Measurements from ENCODE around the gene DPP6.

The DPP6 gene

DNA sequence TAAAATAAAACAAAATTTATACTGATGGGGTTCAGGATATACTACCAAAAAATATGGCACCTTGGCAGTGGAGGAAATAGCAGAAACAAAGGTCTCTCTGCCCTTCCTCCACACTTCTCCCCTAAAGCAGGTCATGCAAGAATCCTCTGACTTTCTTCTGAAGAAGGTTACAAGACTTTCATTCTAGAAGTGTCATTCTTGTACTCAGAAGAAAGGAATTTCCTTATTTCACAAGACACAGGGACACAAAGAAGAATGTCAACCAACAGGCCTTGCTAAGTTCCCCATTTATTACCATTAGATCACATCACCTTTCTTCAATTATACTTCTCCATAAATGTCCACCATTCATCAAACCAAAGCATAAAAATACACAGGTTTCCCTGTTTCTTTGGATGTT lies 480.6 kb downstream of the DPP6 start:
- no peak for DNase-seq (ENCODE audit: low read depth in 2 of 2)

GRCh38 chr7:154540596-154540995 lies 488.4 kb downstream of the DPP6 start:
- DNase-seq (ENCODE audit: low read depth in 2 of 2) = no peak

- DNase-seq (ENCODE audit: low read depth in 2 of 2) = no peak
Observed at GRCh38 chr7:154541606-154542005, 489.4 kb downstream of the DPP6 start.

- no peak for DNase-seq (ENCODE audit: low read depth in 2 of 2)
Observed at GRCh38 chr7:154546946-154547587, 494.9 kb downstream of the DPP6 start.

DNA sequence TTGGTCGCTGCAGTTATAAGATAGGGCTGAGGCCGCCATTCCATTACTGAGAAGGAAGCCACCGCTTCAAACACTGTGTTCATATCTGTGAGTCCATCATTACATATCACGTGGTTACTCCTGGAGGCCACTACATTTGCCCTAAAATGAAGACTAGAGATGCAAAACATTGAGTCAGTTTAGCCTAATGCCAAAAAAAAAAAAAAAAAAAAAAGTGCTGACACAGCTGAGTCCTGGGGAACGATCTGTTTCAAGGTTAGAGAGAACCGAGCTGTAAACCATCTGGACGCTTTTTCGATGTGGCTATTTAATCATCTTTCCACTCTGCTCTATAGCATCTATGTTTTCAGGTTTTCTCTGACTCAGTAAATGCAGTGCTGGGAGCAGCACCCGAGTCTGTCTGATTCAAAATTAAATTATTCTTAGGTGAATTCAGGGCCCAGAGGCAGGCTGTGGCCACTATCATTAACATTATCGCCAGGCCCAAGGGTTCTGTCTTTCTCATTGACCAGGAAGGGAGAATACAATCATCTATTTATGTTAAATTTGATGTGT lies 501.6 kb downstream of the DPP6 start:
- no peak for DNase-seq (ENCODE audit: low read depth in 2 of 2)

GRCh38 chr7:154559454-154559853 lies 507.3 kb downstream of the DPP6 start:
- no peak for DNase-seq (ENCODE audit: low read depth in 2 of 2)

- DNase-seq (ENCODE audit: low read depth in 2 of 2) = no peak
Observed at GRCh38 chr7:154564676-154565075, 512.5 kb downstream of the DPP6 start.

DNA sequence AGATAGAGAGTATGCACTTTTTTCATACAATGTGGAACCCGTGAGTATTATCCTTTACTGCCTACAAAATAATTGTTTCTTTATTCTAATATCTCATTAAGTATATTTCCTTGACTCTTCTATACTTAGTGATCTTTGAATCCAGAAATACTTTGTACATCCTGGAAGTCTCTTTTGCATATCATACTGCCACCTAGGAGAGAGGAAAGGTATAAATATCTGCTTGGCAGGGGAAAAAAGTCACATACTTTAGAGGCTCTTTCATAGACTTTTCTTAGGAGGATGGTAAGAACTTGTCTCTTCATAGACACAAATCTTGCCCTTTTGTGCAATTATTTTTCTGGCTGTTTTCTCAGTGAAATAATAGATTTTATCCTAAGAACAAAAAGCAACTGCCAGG lies 514.7 kb downstream of the DPP6 start:
- DNase-seq (ENCODE audit: low read depth in 2 of 2) = no peak

GRCh38 chr7:154568346-154568745 lies 516.1 kb downstream of the DPP6 start:
- DNase-seq (ENCODE audit: low read depth in 2 of 2) = no peak

- DNase-seq (ENCODE audit: low read depth in 2 of 2) = no peak
Observed at GRCh38 chr7:154569916-154570315, 517.7 kb downstream of the DPP6 start.

DNA sequence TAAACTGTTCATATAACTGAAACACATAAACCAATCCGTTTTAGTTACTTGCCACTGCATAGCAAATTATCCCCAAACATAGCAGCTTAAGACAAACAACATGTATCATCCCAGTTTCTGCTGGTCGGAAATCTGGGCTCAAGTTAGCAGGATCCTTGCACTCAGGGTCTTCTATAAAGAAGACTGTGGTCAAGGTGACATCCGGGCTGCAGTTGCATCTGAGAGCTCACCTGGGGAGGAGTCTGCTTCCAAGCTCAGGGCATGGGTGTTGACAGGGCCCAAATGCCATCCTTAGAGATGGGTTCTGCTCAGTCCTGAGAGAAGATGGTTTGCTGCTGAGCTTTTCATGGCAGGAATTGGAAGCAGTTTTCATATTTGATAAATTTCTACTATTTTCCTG lies 519.6 kb downstream of the DPP6 start:
- DNase-seq (ENCODE audit: low read depth in 2 of 2) = no peak

DNA sequence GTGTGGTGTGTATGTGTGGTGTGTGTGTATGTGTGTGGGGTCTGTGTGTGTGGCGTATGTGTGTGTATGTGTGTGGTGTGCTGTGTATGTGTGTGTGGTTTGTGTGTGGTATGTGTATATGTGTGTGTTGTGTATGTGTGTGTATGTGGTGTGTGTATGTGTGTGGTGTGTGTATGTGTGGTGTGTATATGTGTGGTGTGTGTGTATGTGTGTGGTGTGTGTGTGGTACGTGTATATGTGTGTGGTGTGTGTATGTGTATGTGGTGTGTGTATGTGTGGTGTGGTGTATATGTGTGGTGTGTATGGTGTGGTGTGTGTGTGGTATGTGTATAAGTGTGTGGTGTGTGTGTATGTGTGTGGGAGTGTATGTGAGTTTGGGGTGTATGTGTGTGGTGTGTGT lies 522.0 kb downstream of the DPP6 start:
- DNase-seq (ENCODE audit: low read depth in 2 of 2) = no peak

DNA sequence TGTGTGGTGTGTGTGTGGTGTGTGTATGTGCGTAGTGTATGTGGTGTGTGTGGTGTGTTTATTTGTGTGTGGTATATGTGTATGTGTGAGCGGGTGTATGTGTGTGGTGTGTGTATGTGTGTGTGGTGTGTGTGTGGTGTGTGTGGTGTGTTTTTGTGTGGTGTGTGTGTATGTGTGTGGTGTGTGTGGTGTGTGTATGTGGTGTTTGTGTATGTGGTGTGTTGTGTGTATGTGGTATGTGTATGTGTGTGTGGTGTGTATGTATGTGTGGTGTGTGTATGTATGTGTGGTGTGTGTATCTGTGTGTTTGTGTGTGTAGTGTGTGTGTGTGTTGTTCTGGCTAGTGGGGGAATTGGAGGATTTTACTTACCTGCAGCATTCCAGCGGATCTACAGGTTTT lies 523.3 kb downstream of the DPP6 start:
- no peak for DNase-seq (ENCODE audit: low read depth in 2 of 2)

DNA sequence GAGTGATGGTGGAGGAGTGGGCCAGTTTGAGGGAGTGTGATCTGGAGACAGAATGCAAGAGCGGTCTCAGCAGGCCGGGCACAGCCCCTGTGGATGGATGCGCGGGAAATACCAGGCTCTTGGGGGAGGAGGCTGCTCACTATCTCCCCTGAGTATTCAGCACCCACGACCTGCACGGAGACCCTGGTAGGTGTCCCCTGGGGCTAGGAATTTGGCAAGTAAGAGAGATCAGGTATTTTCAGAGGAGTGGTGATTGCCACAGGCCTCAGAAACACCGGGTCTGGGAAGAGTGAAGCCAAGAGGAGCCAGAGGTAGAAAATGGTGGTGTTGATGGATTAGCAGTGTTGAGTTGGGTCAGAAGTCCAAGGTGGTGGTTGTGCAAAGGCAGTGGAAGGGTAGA lies 524.4 kb downstream of the DPP6 start:
- no peak for DNase-seq (ENCODE audit: low read depth in 2 of 2)

GRCh38 chr7:154577141-154577873 lies 525.1 kb downstream of the DPP6 start:
- no peak for DNase-seq (ENCODE audit: low read depth in 2 of 2)

- DNase-seq (ENCODE audit: low read depth in 2 of 2) = no peak
Observed at GRCh38 chr7:154578336-154578735, 526.1 kb downstream of the DPP6 start.

DNA sequence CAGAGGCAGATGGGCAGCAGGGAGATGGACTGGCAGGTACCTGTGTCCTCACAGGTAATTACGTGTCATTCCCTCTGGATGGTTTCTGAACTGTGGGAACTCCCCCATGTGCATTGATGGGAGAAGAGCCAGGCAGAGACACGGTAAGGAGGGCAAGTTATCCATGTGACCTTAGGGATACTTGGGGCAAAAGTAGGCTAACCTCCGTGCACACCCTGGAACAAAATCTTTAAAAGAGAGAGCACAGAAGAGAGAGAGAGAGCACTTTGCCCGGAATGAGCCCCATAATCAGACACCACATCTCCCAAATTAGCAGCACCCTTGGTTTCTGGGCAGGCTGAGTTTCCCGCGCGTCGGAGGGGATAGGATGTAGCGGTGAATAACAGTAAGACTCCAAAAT lies 527.5 kb downstream of the DPP6 start:
- DNase-seq (ENCODE audit: low read depth in 2 of 2) = no peak

DNA sequence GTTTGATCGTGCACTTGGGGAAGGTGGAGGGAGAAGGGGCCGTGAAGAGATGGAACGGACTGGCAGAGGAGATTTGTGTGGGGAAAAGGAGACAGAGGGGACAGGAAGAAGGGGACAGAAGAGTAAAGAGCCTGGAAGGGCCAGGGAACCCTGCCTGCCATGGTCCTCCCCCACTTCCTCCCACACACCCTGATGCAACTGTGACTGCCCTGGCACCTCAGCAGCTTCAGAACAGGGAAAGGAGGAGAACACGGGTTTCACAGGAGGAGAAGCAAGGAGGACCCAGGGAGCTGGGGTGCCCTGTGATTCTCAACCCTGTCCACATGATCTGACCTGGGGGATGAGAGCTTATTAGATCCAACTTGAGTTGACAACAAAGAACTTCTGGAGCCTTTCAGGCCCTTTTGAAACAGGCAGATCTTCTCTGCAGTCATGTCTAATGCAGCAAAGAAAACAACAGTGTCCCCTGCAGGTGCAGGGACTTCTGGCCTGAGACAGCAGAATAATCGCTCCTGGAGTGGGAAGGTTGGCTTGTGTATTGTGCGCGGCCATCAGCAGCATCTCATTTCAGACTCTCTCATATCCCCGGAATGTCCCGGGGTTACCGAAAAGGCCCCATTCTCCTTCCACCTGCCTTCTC lies 529.2 kb downstream of the DPP6 start:
- DNase-seq (ENCODE audit: low read depth in 2 of 2) = no peak

DNA sequence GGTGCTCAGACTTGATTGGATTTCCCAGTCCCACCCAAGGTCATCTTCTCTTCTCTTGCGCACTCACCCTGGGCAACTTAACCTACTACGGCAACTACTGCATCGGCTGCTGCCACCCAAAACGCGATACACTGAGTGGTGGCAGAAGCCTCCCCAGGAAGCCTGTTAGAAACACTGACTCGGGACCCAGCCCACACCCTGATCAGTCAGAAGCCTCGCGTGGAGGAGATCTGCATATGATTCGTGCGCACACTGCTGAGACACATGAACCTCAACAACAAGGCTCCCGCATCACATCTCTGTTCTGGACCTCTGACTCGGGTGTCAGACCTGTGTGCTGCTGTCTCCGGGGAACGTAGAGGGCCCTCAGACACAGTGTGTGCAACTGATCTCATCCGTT lies 531.3 kb downstream of the DPP6 start:
- no peak for DNase-seq (ENCODE audit: low read depth in 2 of 2)

DNA sequence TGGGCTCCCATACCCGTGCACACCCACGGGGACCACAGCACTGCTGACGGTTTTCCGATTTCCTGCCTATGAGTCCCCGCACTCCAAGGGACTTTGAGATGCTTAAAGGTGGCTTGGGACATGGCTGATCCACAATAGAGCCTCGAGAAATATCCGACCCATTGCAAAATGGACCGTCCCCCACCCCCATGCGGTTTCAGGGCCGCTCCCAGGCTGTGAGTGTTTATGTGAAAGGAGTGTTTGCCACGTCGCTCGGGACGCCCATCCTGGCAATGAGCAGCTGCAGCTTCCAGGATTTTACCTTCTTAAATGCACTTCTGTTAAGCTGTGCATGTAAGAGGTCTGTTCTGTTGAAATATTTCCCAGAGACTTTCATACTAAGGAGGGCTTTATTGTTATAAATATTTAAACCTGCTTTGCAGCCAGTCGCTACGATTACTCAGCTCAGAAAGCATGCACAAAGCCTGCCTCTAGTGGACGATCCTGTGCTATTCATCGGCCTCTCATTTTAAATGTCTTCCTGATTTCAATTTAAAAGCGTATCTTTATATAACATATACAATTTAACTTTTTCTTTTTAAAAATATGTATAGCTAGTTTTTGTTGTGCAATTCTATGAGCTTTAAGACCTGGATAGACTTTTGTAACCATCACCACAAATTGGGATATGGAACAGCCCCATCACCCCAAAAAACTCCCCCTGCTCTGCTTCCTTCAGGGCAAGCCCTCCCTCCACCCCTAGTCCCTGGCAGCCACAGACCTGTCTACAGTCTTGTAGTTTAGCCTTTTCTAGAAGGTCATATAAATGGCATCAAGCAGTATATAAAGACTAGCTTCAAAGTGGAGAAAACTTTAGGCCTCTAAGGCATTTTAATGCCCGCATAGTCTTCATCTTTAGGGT lies 532.4 kb downstream of the DPP6 start:
- DNase-seq (ENCODE audit: low read depth in 2 of 2) = no peak

GRCh38 chr7:154587792-154588191 lies 535.6 kb downstream of the DPP6 start:
- no peak for DNase-seq (ENCODE audit: low read depth in 2 of 2)

DNA sequence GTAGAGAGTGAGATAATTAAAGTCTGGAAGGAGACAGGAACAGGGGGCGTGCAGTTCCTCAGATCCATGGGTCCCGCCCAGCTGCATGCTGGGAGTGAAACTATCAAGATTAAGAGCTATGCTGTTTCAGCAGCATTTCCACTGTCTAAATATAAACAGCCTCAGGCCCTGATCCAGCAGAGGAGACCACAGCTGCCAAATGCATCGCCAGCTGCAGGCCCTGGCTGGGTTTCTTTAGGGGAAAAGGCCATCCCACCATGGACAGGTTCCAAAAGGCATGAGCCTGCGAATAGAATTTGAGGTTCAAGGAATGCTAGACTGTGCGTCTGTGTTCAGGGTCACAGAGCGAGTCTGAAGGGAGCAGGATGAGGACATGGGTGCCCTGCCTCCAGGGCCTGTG lies 539.3 kb downstream of the DPP6 start:
- DNase-seq (ENCODE audit: low read depth in 2 of 2) = no peak
